Limb (tissue), 2 donors: Measurements from ENCODE around the gene DIAPH2.

ENCODE experiments used
- DNase-seq, 2 donors: peaks; one replicate each; pipeline ENCODE4 v3.0.0-alpha.2; 2016; ENCODE audit errors: extremely low spot score in 2 of 2

DIAPH2 gene

GRCh38 chrX:97637289-97637688 lies 952.6 kb downstream of the DIAPH2 start:
- DNase-seq, result no peak

- no peak for DNase-seq
These were observed 954.0 kb downstream of the DIAPH2 start for GRCh38 chrX:97638621-97639020.

- DNase-seq, result no peak
These were observed 954.9 kb downstream of the DIAPH2 start for GRCh38 chrX:97639526-97639925.
